Activated CD8-positive, alpha-beta memory T cell treated with anti-CD3 and anti-CD28 coated beads, Interleukin-2, amount 50 U/mL, for 4 hours (primary cell): ENCODE data around the gene TANGO2.

Experiments used
- DNase-seq: peaks from one replicate; pipeline ENCODE4 v3.0.0-alpha.2; 2020

TANGO2 gene

GRCh38 chr22:19997561-19998231 lies 23.2 kb upstream of the TANGO2 start:
- no peak for DNase-seq

GRCh38 chr22:19998232-19998951 lies 22.5 kb upstream of the TANGO2 start:
- DNase-seq, result no peak

- DNase-seq, result no peak
Measured at GRCh38 chr22:19998991-19999820, 21.7 kb upstream of the TANGO2 start.

- no peak for DNase-seq
Measured at GRCh38 chr22:20000246-20001081, 20.4 kb upstream of the TANGO2 start.

GRCh38 chr22:20001082-20001638 lies 19.8 kb upstream of the TANGO2 start:
- DNase-seq, result no peak

GRCh38 chr22:20002128-20002527 lies 18.8 kb upstream of the TANGO2 start:
- no peak for DNase-seq

GRCh38 chr22:20002636-20003035 lies 18.3 kb upstream of the TANGO2 start:
- no peak for DNase-seq

- no peak for DNase-seq
Measured at GRCh38 chr22:20003304-20003703, 17.6 kb upstream of the TANGO2 start.

GRCh38 chr22:20004464-20004863 lies 16.4 kb upstream of the TANGO2 start:
- DNase-seq, result no peak

- DNase-seq, result no peak
Measured at GRCh38 chr22:20008221-20008995, 12.5 kb upstream of the TANGO2 start.

GRCh38 chr22:20009018-20009491 lies 11.9 kb upstream of the TANGO2 start:
- no peak for DNase-seq

GRCh38 chr22:20009582-20010306 lies 11.2 kb upstream of the TANGO2 start:
- DNase-seq, result no peak

- DNase-seq, result no peak
Measured at GRCh38 chr22:20010307-20011122, 10.4 kb upstream of the TANGO2 start.

GRCh38 chr22:20011123-20011992 lies 9.6 kb upstream of the TANGO2 start:
- no peak for DNase-seq

- no peak for DNase-seq
Measured at GRCh38 chr22:20011993-20012740, 8.7 kb upstream of the TANGO2 start.

- no peak for DNase-seq
Measured at GRCh38 chr22:20012741-20013331, 8.1 kb upstream of the TANGO2 start.

GRCh38 chr22:20013382-20013871 lies 7.5 kb upstream of the TANGO2 start:
- DNase-seq, result peak; percentile 51
